ENCODE results near the gene TEX19. TPM values are rescaled to one million over a fixed set of nuclear protein-coding genes. Genes with fewer than 3 reads are reported as not detected.

TEX19 gene
- total and polyA plus RNA-seq, 10 of the 15 experiments (the other 5 are each of a cell fraction or from before 2014, with no cell fraction given): 0.03 to 0.32 (median 0.13) TPM; not detected in 3

DNA sequence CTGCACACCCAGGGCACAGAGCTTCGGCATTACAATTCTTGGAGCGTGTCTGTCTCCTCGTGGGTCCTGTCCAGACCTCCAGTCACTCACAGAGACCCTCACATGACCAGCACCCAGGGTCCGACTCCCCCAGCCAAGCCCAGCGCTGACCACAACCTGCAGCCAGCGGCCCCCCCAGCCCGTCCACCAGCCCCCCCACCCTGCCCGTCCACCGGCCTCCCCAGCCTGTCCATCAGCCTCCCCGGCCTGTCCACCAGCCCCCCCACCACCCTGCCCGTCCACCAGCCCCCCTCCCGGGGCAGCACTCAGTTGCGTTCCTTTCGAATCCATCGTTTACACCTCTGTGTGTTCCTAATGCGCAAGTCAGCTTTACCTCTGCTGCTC is 31.3 kb upstream of the TEX19 start:
- ChIA-PET RAD21 (ENCODE audit: unreplicated experiment) (no interaction called here), CTCF (no interaction called here), SMC1A (ENCODE audit: uncharacterized antibody, unreplicated experiment) (no interaction called here), POLR2A (no interaction called here)
- WGBS (ENCODE audit: insufficient coverage, insufficient replicate concordance, low lambda C conversion rate, missing lambda C conversion rate): 45% methylated on average over 8 of the region's 16 CpGs
- Histone ChIP-seq H3K4me3 (no peak overlapping the region), H3K27ac (ENCODE audit: control insufficient read depth, insufficient read depth) (no peak overlapping the region), H2AFZ (ENCODE audit: control insufficient read depth, low read depth, low read length) (no peak overlapping the region), H3K36me3 (ENCODE audit: control insufficient read depth in 2 of 2, insufficient read depth in 2 of 2, low read length in 1 of 2) (no peaks in the 10 kb centered on the region), H3K79me2 (ENCODE audit: control insufficient read depth, insufficient read depth, low read length) (no peaks in the 10 kb centered on the region), H3K4me2 (ENCODE audit: control insufficient read depth, insufficient read depth) (no peak overlapping the region), H3K27me3 (replicated peaks in 1 of 2; ENCODE audit: control insufficient read depth in 2 of 2, insufficient read depth in 2 of 2, low read length in 1 of 2) (peaks cover 1 to 2% of the 10 kb centered on the region in 2 experiments; a peak in 2 of 4 replicates), H4K20me1 (ENCODE audit: control insufficient read depth, insufficient read depth) (no peaks in the 10 kb centered on the region), H3K4me1 (ENCODE audit: control insufficient read depth, insufficient read depth, low read length) (no peaks in the 10 kb centered on the region; the same call in 1 of the 2 replicates), H3K9me3 (replicated peaks; ENCODE audit: control insufficient read depth, insufficient read depth, low read length) (no peaks in the 10 kb centered on the region; the same call in 2 of the 3 replicates), H3K9ac (ENCODE audit: control insufficient read depth, insufficient read depth, low read length) (no peak overlapping the region)
- FAIRE-seq (no peak), DNase-seq (ENCODE audit: low read depth, low spot score) (no peak), ATAC-seq (no peak)
- intact Hi-C loops (cut with micrococcal nuclease; ENCODE audit: unreplicated experiment) (no loop called here), in situ Hi-C loops (cut with MboI) (no loop called here)
- no peak for TF ChIP-seq ZZZ3 (IDR thresholded peaks at IDR 0.05; ENCODE audit: control insufficient read depth, insufficient read length, low read depth)
- no peak for TF ChIP-seq EGR1 (IDR thresholded peaks at IDR 0.05; ENCODE audit: borderline replicate concordance in 1 of 2, low read depth in 2 of 2, low read length in 2 of 2)
- TF ChIP-seq NFIC (IDR thresholded peaks at IDR 0.05; ENCODE audit: low read depth, low read length): no peak
- no peak for TF ChIP-seq POLR2AphosphoS5 (IDR thresholded peaks at IDR 0.05; ENCODE audit: low read length)
- no peak for TF ChIP-seq TARDBP (IDR thresholded peaks at IDR 0.05; ENCODE audit: borderline replicate concordance)
- TF ChIP-seq, protein P1, sequence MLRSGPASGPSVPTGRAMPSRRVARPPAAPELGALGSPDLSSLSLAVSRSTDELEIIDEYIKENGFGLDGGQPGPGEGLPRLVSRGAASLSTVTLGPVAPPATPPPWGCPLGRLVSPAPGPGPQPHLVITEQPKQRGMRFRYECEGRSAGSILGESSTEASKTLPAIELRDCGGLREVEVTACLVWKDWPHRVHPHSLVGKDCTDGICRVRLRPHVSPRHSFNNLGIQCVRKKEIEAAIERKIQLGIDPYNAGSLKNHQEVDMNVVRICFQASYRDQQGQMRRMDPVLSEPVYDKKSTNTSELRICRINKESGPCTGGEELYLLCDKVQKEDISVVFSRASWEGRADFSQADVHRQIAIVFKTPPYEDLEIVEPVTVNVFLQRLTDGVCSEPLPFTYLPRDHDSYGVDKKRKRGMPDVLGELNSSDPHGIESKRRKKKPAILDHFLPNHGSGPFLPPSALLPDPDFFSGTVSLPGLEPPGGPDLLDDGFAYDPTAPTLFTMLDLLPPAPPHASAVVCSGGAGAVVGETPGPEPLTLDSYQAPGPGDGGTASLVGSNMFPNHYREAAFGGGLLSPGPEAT (IDR thresholded peaks at IDR 0.05; ENCODE audit: low read depth): no peak
- no peak for TF ChIP-seq CREB1 (IDR thresholded peaks at IDR 0.05; ENCODE audit: low read depth)
- no TSS peak for BruUV-seq (replicated peaks)
